DMS53 treated with DMSO at 0.1 percent for 48 hours (cell line): Measurements from ENCODE around the gene BEND3.

Source experiments
- DNase-seq: peaks from one replicate; lab custom pipeline; 2025; ENCODE audit not compliant: unreplicated experiment; lab: John Stamatoyannopoulos, UW

The BEND3 gene

GRCh38 chr6:107083921-107084320 lies 31.4 kb downstream of the BEND3 start:
- DNase-seq: no peak

GRCh38 chr6:107083047-107083768 lies 32.1 kb downstream of the BEND3 start:
- no peak for DNase-seq

DNA sequence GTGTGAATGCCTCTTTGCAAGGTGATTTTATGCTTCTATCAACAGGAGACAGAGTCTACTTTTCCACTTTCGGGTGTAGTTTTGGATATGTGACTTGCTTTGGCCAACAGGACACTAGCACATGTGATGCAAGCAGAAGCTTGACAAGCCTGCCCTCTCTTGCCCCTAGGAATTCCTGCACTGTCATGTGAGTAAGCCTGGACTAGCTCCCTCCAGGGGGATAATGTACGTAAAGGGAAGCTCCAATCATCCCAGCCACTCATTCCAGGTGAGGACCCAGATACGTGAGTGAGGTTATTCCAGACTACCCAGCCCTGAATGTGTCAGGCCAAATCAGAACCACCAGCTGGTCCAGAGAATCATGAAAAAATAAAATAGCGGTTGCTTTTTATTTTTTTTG lies 33.3 kb downstream of the BEND3 start:
- DNase-seq: no peak

GRCh38 chr6:107080036-107080435 lies 35.3 kb downstream of the BEND3 start:
- no peak for DNase-seq

- DNase-seq: no peak
Observed at GRCh38 chr6:107079429-107079828, 35.9 kb downstream of the BEND3 start.

- no peak for DNase-seq
Observed at GRCh38 chr6:107077710-107078109, 37.6 kb downstream of the BEND3 start.

- no peak for DNase-seq
Observed at GRCh38 chr6:107075951-107076381, 39.3 kb downstream of the BEND3 start.

GRCh38 chr6:107070686-107071085 lies 44.6 kb downstream of the BEND3 start:
- no peak for DNase-seq

DNA sequence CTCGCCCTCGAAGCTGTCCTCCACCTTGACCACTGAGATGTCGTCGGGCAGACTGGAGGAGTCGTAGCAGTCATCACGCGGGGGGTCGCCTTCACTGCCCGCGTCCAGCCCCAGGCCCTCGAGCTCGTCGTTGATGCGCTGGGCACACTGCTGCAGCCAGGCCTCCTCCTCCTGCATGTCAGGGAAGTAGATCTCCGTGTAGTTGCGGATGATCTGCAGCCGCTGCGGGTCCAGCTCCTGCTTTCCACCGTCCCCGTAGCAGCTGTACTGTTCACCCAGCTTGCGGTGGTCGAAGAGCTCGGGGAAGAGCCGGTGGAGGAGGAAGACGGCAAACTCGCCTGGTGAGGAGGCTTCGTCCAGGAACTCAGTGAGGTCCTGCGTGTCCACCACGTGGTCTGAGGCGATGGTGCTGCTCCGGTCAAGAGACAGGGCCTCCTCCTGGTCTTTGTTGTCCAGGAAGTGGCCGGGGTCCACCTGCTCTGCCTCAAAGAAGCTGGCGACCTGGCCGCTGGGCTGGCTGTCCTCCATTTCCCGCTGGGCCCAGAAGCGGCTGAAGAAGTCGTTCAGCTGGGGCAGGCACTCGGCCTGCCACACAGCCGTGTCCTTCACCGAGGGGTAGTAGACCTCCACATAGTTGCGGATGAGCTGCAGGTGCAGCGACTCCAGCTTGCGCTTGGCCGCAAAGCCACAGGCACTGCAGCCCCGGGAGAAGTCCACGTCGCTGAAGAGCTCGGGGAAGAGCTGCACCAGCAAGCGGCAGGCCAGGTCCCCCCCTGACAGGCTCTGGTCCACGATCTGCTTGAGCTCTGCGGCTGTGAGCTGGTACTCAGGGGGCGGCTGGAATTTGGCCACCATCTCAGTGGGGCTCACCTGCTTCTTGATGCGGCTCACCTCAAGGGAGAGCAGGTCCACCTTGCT lies 45.4 kb downstream of the BEND3 start:
- no peak for DNase-seq

GRCh38 chr6:107068691-107069630 lies 46.4 kb downstream of the BEND3 start:
- no peak for DNase-seq

- DNase-seq: no peak
Observed at GRCh38 chr6:107066697-107067659, 48.3 kb downstream of the BEND3 start.

DNA sequence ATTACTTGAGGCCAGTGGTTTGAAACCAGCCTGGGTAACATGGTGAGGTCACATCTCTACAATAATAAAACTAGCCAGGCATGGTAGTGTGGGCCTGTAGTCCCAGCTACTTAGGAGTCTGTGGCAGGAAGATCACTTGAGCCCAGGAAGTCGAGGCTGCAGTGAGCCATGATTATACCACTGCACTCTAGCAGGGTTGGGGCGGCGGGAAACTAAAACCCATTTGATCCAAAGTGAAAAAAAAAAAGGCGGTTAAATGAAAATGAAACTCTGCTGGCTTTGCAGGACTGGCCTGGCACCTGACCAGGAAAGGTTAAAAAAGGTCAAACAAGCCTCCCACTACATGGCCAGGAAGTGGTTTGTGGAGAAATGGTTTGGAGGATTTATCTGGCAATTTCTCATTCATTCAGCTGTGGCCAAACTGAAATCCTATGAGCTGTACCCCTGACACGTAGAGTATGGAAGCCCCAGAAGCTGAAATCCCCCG lies 50.7 kb downstream of the BEND3 start:
- no peak for DNase-seq

- DNase-seq: no peak
Observed at GRCh38 chr6:107062691-107063090, 52.6 kb downstream of the BEND3 start.

- DNase-seq: no peak
Observed at GRCh38 chr6:107061125-107062020, 53.9 kb downstream of the BEND3 start.

GRCh38 chr6:107060704-107061103 lies 54.6 kb downstream of the BEND3 start:
- no peak for DNase-seq

DNA sequence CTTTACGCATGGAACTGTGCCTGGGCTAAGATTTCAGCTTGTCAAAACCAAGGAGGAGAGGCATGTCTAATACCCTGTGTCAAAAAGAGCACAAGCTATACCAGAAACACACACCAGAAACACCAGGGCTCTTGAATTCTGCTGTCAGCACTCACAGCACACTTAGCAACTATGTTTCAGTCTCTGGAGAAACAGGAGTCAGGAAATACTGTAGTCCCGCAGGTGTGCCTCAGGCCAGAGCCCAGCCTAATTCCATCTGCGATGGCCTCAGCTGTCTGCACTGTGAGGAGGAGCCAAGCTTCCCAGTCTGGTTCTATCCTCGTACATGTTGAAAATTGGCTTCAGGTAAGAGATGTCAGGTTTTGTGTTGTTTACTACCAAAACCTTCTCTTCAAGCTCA lies 55.7 kb downstream of the BEND3 start:
- no peak for DNase-seq

DNA sequence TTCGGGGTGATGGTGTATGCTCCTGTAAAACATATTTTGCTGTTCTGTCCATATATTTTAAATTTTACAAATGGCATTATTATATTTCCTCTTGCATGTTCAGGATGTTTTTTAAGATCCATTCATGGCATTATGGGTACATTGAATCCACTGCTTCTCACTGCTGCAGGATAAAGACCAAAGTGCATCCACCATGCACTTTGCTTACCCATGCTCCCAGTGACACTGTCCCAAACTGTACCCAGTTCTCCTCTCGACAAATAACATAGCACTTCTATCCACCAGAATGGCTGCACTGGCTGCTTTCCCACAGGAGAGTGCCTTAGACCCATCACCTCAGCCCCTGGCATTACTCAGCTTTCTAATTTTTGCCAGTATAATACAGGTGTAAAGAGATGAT lies 57.6 kb downstream of the BEND3 start:
- no peak for DNase-seq

DNA sequence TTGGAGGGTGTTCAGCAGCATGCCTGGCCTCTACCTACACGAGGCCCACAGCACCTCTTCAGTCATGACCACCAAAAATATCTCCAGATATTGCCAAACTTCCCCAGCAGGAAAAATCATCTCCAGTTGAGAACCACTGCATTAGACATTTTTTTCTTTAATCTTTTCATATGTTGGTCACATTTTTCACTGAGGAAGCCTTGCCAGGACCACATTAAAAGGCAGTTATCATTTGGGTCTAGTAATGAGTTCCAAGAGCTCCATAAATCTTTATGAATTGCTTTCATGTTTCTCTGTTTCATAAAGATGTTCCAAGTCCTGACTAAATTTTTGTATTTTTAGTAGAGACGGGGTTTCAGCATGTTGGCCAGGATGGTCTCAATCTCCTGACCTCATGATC lies 58.5 kb downstream of the BEND3 start:
- no peak for DNase-seq

GRCh38 chr6:107047807-107048206 lies 67.5 kb downstream of the BEND3 start:
- no peak for DNase-seq
